ENCODE results near the gene SLFN12.
"Not testable (repeated sequence)": the region's sequence is repeated elsewhere in the genome, so short reads cannot be mapped to it uniquely, and the experiment has no call there.

The SLFN12 gene

DNA sequence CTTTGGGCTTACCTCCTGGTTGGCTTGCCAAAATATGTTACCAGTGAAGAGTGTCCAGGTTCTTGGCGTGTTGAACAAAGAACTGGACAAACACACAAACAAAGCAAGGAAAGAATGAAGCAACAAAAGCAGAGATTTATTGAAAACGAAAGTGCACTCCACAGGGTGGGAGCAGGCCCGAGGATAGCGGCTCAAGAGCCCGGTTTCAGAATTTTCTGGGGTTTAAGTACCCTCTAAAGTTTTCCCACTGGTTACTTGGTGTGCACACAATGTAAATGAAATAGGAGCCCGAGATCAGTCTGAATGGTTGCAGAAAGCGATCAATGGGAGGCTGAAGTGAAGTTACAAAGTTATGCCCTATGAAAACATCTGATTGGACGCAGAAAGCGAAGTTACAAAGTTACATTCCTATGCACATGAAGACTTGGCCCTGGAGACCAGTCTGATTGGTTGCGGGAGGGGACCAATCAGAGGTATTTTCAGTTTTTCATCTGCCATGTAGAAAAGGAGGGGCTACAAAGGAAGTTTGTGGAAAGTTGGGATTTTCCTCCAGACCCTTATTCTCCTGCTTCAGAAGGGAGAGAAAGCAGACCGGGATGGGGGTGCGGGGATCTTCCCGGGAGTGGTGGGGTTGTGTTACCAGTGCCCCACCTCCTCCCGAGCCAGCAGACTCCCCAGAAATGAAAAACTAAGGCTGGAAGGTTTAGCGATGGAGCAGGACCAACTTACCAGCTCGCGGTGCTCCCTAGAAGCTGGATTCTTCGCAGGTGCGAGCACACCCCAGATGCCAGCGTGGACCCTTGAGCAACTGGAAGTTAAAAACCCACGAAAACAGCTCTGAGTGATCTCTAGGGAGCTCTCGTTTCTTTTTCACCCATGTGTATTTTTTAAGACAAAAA lies at the start of gene SLFN12:
SLFN12 (minus strand) TSS at position 325 of the 899 bp plus-strand sequence. CDS start 9,472 bp downstream, outside the sequence.
- no peak for DNase-seq (ENCODE audit: low spot score)

DNA sequence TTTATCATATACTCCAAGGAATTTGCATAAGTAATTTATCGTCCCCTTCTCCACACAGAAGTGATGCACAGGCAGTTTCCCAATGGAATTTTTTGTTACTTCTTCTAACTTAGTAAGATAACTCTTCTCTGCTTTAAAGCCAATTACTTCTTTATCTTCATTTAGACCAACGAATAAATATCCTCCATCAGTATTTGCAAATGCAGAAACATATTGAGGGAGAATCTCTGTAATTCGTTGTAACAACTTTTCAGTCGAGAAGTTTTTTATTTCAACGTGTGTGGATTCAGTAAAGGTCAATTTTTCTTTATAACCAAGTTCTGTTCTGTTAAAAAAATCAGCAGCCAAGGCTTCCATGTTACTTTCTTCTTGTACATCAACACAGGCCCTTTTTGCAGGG lies 47.0 kb upstream of the SLFN12 start:
- DNase-seq (ENCODE audit: low spot score) = no peak

DNA sequence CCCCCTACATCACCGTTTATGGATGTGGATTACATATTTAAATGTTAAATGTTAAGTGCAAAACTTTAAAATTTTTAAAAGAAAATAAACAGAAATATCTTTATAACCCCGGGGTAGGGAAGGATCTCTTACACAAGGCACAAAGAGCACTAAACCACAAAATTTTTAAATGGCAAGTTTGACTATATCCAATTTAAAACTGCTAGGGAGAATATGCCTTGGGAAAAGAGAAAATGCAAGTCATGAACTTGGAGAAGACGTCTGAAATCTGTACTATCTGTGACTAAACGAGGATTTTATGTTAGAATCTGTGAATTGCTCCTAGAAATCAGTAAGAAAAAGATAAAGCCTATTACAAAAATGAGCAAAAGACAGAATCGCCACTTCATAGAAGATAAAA lies 44.9 kb upstream of the SLFN12 start:
- no peak for DNase-seq (ENCODE audit: low spot score)

DNA sequence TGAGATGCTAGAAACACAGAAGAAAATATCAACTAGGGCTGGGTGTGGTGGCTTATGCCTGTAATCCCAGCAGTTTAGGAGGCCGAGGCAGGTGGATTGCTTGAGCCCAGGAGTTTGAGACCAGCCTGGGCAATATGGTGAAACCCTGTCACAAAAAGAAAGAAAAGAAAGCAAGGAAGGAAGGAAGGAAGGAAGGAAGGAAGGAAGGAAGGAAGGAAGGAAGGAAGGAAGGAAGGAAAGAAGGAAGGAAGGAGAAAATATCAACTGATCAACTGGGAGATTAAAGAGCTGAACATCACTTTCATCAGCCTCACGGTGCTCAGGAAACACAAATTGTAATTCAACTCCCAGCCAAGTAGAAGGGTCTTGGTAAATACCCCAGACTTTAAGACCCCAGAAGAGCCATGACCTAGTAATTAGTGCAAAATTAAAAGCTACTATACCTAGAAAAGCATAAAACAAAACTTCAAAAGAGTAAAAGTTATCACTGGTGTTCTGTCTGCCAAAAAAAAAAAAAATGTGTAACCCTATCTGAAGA lies 44.1 kb upstream of the SLFN12 start:
- no peak for DNase-seq (ENCODE audit: low spot score)

DNA sequence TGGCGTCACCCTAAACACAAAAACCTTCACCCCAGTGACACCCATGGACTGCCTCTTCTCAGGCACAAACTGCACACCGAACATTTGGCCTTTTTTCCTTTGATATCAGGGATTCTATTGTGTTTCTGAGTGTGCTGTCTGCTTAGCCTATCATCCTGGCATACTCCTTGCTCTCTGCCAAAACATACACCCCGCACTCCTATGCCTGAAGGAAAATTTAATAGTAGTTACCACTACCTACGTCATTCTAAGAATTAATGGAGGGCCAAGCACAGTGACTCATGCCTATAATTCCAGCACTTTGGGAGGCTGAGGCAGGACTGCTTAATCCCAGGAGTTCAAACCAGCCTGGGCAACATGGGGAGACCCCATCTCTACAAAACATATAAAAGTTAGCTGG lies 36.2 kb upstream of the SLFN12 start:
- DNase-seq (ENCODE audit: low spot score) = no peak

DNA sequence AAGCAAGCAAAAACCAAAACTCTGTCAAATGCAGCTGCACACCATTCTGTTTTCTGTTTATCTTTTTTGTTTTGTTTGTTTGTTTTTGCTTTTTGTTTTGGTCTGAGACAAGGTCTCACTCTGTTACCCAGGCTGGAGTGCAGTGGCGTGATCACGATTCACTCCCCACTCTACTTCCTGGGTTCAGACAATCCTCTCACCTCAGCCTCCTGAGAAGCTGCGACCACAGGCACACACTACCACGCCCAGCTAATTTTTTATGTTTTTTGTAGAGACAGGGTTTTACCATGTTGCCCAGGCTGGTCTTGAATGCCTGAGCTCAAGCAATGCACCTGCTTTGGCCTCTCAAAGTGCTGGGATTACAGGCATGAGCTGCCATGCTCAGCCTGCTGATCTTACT lies 35.5 kb upstream of the SLFN12 start:
- no peak for DNase-seq (ENCODE audit: low spot score)

DNA sequence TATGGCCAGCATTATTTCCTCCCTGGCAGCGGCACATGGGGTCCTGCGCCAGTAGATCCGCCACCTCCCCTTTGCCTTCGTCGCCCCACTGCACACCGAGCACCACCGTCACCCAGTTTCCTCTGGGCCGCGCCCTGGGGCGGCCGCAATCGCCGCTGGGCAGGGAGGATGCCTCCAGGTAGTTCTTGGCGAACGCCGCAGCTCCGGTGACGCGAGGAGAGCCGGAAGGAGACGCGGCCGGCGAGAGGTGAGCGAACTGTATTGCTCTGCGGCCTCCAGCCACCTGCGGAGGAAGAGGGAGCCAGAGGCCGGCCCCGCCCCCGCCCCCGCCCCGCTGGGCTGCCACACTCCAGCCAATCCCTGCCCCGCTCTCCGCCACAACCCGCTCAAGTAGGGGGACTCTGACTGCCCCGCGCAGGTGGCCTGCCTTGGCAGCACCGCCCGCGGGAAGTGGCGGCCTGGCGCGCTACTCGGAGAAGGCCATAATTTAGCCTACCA lies 28.1 kb upstream of the SLFN12 start:
- peak; percentile 60 for DNase-seq (ENCODE audit: low spot score)

DNA sequence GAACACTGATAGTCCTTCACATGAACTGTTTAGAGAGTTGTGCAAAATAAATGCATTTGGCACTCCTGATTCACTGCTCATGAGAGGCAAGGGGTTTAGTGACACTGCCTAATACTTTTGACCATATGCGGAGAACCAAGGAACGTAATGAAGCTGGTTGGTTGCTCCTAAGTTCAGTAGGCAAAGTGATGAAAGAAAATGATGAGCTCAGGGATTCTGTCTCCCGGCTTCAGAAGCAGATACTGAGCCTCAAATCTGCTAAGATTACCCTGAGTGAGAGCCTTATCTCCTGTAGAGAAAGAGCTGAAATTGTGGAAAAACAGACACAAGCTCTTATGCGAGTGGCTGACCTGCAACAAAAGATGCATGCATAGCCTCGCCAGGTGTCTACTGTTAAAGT lies 21.7 kb upstream of the SLFN12 start:
- not testable (repeated sequence) for DNase-seq (ENCODE audit: low spot score)

DNA sequence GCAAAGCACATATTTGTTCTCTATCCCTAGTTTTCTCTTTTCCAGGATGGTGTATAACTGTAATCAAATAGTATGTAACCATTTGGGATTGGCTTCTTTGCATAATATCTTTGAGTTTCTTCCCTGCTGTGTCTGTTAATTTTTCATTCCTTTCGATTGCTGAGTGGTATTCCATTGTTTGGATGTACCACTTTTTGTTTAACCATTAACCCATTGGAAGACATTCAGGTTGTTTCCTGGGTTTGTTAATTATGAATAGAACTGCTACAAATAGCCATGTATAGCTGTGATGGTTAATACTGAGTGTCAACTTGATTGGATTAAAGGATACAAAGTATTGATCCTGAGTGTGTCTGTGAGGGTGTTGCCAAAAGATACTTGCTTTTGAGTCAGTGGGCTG lies 20.9 kb upstream of the SLFN12 start:
- DNase-seq (ENCODE audit: low spot score) = no peak

DNA sequence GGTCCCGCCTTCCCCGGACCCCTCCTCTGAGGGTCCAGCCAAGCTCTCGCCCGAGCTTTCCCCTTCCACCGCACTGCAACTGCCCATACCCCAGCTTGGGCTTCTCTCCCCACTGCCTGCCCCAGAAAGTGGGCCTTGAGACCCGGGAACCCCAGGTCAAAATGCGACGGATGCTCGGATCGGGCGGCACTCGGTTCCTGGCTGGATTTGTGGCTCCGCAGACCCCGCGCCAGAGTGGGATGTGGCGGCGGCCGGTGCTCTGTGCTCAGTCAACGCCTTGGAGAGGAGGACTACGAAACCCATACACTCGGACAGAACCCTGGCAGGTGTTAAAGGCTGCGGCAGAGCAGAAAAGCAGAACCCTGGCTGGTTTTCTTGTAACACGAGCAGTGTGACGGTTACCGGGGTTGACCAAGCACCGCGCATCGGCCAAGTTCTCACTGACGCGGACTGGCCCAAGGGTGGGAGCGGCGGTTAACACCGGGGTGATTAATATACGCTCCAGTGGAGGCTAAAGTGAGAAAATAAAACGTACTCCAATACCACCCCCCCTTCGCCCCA lies 17.2 kb upstream of the SLFN12 start:
- peak; percentile 41 for DNase-seq (ENCODE audit: low spot score)

DNA sequence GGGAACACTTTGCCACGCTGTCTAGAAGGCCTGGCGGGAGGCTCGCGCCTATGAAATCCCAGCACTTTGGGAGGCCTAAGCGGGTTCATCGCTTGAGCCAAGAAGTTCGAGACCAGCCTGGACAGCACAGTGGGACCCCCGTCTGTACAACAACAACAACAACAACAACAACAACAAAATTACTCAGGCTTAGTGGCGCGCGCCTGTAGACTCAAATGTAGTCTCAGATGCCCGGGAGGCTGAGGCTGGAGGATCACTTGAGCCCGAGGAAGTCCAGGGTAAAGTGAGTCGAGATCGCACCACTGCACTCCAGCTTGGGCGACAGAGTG lies 16.6 kb upstream of the SLFN12 start:
- no peak for DNase-seq (ENCODE audit: low spot score)

DNA sequence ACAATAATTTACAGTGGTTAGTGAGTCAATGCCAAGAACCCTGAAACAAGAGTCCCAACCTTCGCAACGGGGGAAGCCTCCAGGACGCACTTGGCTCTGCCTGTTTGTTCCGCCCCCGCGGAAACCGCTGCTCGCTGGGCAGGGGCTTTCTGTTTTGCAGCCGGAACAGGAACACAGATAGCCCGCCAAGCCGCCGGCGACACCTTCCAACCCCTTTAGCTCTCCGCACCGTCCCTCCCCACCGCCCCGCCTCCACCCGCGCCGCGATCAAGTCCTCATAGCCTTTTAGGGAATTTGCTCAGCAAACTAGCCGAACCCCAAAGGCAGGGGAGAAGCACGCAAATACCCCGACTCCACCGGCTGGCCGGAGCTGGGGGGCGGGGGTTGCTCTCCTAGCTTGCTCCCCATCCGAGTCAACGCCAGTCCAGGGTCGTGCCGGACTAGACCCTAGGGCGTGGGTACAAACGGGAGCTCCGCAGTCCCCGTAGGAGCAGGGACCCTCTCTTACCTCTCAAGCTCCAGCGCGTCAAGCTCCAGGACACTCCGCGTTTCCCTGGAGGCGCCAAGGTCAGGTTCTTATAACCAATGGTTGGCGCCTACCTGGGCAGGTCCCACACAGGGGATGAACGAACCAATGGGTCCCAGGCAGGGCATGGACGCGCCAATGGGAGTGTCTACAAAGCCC lies 16.1 kb upstream of the SLFN12 start, which contains the start of gene SLFN13:
SLFN13 (minus strand) TSS at position 553 of the 685 bp plus-strand sequence. CDS start 3,086 bp downstream, outside the sequence.
- DNase-seq (ENCODE audit: low spot score) = peak; percentile 51

DNA sequence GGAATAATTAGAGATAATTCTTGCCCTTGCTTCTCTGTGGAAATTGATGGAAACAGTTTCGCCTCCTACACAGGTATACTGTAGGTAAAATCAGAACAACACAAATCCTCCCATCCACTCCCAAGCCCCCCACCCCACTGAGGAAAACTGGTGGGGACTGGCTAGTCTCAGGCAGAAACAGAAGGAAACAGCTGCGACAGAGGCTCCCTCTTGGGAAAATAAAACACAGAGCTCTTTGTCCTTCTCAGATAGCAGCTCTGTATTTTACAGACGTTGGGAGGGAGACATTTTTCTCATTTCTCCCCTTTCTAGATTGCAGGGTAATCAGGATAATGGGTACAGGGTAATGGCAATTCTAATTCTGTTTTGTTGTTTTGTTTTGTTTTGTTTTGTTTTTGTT lies 15.2 kb upstream of the SLFN12 start:
- no peak for DNase-seq (ENCODE audit: low spot score)

DNA sequence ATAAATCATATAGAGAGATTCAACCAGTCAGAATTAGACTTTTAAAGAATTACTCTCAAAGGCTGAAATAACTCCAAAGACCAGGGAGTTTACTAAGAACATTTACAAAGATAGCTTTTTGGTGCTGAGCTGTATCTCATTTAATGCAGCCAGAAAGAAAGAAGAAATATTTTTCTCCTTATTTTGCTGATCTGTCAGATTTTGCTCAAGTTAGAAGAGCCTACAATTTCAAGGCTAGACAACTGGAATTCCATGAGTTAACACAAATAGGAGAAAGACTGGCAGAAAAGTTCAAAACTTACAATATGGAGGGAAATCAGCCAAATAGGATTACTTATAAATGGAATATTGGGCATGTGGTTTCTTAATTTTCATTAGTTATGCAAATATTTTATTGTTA lies 6.1 kb upstream of the SLFN12 start:
- DNase-seq (ENCODE audit: low spot score) = no peak

DNA sequence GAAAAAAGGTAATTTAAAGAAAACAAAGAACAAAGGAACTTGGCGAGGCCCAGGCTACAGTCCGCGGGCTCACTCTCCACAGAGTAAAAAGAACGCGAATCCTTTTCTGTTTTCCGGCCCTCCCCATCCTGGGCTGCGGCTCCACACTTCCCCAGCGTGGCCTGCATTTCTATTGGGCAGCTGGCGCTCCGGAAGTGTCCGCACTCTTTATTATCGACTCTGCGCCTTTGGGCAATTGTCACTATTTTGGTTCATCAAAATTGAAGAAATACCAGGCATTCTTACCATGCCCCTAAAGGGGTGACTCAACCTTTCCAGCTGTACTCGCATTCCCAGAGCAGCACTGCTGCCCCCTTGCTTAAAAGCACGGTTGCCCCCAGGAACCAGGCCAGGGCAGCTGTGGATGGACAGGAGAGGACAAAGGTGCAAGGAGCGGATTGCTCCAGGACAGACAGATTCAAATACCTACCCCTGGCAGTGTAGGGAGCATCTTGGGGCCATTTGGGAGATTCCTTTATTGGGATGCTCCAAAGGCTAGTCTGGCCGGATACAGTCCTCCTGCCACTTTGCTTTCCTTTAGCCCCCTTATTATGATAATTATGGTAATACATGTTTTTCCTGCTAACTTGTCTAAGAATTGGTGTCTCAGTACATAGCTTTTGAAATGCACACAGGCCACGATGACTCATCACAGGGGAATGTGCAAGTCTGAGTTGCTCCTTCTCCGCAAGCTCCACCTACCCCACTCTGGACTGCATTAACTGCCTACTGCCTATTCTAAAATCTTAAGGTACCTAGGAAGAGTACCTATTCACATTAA lies 985 bp upstream of the SLFN12 start:
- DNase-seq (ENCODE audit: low spot score) = no peak

DNA sequence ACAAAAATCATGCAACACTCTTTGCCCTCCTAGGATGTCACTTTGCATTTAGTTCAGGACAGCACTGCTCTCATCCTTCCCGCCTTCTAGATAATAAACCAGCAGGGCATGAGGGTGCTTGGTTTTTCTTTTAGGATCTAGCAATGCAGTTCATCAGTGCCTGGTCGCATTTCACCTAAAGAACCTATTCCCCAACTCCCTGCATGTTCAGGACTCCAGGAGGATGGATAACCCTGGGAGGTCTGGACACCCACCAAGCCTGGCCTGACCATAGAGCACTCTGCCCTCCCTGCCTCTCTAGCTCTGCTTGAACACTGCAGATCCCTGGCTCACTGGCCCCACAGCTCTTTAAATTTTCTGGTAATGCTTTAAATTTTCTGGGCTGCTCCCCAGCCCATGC lies 2.6 kb downstream of the SLFN12 start:
- DNase-seq (ENCODE audit: low spot score) = no peak

DNA sequence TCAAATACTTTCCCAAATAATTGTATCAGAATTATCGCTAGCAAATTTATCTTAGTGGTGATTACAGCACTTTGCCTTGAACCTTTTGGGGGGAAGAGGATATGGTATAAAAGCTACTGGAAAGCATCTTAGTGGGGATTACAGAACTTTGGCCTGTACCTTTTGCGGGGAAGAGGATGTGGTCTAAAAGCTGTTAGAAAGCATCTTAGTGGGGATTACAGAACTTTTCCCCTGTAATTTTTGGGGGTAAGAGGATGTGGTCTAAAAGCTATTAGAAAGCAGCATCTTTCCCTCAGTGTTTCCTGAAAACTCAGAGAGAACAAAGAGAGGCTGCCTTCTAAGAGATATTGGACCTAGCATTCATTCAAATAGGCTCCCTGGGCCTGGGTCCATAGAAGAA lies 4.1 kb downstream of the SLFN12 start:
- DNase-seq (ENCODE audit: low spot score) = no peak

DNA sequence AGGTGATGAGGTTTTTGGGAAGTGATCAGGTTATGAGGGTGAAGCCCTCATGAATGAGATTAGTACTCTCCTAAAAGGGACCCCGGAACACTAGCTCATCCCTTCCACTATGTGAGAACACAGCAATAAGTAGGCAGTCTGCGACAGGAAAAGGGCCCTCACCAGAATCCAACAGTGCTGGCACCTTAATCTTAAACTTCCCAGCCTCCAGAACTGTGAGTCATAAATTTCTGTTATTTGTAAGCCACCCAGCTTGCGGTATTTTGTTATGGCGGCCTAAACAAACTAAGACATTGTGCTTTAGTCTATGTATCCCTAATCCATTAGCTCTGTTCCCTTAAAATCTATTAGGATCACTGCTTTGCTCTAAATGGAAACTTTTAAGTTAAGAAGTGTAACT lies 8.5 kb downstream of the SLFN12 start:
- DNase-seq (ENCODE audit: low spot score) = no peak

DNA sequence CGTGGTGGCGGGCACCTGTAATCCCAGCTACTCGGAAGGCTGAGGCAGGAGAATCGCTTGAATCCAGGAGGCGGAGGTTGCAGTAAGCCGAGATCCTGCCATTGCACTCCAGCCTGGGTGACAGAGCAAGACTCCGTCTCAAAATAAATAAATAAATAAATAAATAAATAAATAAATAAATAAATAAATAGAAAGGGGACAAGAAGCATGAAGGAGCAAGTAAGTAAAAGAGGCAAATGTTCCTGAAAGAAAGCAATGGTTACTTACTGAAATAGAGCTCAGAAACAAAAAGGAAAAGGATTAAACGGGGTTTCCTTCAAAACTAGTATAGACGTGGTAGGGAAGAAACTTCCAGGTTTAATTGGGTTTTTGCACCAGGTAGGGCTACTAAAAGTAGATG lies 11.2 kb downstream of the SLFN12 start:
- not testable (repeated sequence) for DNase-seq (ENCODE audit: low spot score)

DNA sequence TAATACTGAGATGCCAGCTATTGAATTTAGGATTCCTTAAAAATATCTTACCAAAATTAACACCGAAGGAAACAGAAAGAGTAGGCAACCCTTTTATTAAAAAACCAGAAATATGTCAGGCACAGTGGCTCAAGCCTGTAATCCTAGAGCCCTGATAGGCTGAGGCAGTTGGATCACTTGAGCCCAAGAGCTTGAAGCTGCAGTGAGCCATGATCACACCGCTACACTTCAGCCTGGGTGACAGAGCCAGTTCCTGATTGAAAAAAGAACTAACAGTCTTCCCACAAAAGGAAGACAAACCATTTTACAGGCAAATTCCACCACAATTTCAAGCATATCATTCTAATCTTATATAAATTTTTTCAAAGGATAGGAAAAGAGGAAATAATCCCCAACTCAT lies 15.6 kb downstream of the SLFN12 start:
- DNase-seq (ENCODE audit: low spot score) = no peak

DNA sequence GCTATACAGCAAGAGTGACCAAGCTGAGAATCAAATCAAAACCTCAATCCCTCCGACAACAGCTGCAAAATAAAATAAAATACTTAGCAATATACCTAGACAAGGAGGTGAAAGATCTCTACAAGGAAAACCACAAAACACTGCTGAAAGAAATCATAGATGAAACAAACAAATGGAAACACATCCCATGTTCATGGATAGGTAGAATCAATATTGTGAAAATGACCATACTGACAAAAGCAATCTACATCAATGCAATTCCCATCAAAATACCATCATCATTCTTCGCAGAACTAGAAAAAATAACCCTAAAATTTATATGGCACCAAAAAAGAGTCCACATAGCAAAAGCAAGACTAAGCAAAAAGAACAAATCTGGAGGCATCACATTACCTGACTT lies 17.6 kb downstream of the SLFN12 start:
- not testable (repeated sequence) for DNase-seq (ENCODE audit: low spot score)

DNA sequence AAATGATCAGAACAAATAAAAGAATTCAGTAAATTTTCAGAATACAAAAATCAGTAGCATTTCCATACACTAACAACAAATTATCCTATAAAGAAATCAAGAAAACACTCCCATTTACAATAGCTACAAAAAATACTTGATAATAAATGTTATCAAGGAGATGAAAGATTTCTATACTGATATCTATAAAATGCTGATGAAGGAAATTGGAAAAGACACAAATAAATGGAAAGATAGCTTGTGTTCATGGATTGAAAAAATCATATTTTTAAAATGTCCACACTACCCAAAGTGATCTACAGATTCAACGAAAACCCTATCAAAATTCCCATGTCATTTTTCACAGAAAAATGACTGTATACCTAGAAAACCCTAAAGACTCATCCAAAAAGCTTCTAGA lies 18.1 kb downstream of the SLFN12 start:
- DNase-seq (ENCODE audit: low spot score) = no peak

All from D341Med (cell line).